Measurements from ENCODE around the gene SLC15A3. TPM values are rescaled to one million over a fixed set of nuclear protein-coding genes. Genes with fewer than 3 reads are reported as not detected.

Gene SLC15A3
- total and polyA plus RNA-seq, 2 experiments from 2014 or later = 14.2 to 15.8 TPM

DNA sequence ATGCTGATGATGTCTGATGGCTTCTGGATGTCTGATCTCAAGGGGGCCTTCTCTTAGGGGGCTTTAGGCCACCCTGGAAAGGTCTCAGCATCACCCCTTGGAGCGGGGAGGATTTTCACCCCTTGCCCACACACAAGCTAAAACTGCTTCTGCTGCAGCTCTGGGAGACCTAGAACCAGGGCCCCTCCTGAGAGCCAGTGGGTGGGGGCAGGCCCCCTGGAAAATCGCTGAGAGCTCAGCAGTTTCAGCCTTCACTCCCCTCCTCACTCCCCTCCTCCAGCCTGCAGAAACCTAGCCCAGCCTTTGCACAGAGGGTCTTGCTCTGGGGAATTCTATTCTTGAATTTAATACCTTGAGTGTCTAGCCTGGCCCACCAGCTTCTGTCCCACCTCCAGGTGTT, 36.7 kb upstream of the SLC15A3 start:
- ATAC-seq (no peak), DNase-seq (ENCODE audit: low spot score) (no peak)
- H3K9me2 ChIP-seq (ENCODE audit: insufficient read depth) = no peaks in the 10 kb centered on the region
- no peaks in the 10 kb centered on the region for H3K27me3 ChIP-seq (ENCODE audit: insufficient read depth)
- no peaks in the 10 kb centered on the region for H3K4me1 ChIP-seq (ENCODE audit: insufficient read depth)
- H3F3A ChIP-seq (replicated peaks; ENCODE audit: low read depth) = no peaks in the 10 kb centered on the region
- Mint-ChIP-seq H3K4me3 (no peak overlapping the region), H3K36me3 (ENCODE audit: low read depth) (no peaks in the 10 kb centered on the region), H3K27ac (no peak overlapping the region), H3K27me3 (ENCODE audit: insufficient read depth, low read depth, poor library complexity) (no peaks in the 10 kb centered on the region), H3K9me3 (no peaks in the 10 kb centered on the region), H3K4me1 (no peaks in the 10 kb centered on the region)
- H3K4me2 ChIP-seq = no peak overlapping the region
- TF ChIP-seq POLR2AphosphoS5 (IDR thresholded peaks at IDR 0.05; ENCODE audit: low read depth) (no peak), EZH2 (IDR thresholded peaks at IDR 0.05; ENCODE audit: low read depth, unreplicated experiment) (no peak), ZNF331 (CRISPR knock-in tag; IDR thresholded peaks at IDR 0.05; ENCODE audit: low read depth) (no peak), EZH2phosphoT487 (IDR thresholded peaks at IDR 0.05; ENCODE audit: unreplicated experiment) (no peak), CTCF (conservative IDR thresholded peaks at IDR 0.05; ENCODE audit: low read depth in 2 of 2) (no peak), CREB1 (CRISPR knock-in tag; IDR thresholded peaks at IDR 0.05; ENCODE audit: low read depth) (no peak), STAT1 (IDR thresholded peaks at IDR 0.05; ENCODE audit: unreplicated experiment) (no peak)
- TF ChIP-seq, protein P1, sequence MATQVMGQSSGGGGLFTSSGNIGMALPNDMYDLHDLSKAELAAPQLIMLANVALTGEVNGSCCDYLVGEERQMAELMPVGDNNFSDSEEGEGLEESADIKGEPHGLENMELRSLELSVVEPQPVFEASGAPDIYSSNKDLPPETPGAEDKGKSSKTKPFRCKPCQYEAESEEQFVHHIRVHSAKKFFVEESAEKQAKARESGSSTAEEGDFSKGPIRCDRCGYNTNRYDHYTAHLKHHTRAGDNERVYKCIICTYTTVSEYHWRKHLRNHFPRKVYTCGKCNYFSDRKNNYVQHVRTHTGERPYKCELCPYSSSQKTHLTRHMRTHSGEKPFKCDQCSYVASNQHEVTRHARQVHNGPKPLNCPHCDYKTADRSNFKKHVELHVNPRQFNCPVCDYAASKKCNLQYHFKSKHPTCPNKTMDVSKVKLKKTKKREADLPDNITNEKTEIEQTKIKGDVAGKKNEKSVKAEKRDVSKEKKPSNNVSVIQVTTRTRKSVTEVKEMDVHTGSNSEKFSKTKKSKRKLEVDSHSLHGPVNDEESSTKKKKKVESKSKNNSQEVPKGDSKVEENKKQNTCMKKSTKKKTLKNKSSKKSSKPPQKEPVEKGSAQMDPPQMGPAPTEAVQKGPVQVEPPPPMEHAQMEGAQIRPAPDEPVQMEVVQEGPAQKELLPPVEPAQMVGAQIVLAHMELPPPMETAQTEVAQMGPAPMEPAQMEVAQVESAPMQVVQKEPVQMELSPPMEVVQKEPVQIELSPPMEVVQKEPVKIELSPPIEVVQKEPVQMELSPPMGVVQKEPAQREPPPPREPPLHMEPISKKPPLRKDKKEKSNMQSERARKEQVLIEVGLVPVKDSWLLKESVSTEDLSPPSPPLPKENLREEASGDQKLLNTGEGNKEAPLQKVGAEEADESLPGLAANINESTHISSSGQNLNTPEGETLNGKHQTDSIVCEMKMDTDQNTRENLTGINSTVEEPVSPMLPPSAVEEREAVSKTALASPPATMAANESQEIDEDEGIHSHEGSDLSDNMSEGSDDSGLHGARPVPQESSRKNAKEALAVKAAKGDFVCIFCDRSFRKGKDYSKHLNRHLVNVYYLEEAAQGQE (IDR thresholded peaks at IDR 0.05; ENCODE audit: unreplicated experiment) = no peak
- TF ChIP-seq, protein P2, sequence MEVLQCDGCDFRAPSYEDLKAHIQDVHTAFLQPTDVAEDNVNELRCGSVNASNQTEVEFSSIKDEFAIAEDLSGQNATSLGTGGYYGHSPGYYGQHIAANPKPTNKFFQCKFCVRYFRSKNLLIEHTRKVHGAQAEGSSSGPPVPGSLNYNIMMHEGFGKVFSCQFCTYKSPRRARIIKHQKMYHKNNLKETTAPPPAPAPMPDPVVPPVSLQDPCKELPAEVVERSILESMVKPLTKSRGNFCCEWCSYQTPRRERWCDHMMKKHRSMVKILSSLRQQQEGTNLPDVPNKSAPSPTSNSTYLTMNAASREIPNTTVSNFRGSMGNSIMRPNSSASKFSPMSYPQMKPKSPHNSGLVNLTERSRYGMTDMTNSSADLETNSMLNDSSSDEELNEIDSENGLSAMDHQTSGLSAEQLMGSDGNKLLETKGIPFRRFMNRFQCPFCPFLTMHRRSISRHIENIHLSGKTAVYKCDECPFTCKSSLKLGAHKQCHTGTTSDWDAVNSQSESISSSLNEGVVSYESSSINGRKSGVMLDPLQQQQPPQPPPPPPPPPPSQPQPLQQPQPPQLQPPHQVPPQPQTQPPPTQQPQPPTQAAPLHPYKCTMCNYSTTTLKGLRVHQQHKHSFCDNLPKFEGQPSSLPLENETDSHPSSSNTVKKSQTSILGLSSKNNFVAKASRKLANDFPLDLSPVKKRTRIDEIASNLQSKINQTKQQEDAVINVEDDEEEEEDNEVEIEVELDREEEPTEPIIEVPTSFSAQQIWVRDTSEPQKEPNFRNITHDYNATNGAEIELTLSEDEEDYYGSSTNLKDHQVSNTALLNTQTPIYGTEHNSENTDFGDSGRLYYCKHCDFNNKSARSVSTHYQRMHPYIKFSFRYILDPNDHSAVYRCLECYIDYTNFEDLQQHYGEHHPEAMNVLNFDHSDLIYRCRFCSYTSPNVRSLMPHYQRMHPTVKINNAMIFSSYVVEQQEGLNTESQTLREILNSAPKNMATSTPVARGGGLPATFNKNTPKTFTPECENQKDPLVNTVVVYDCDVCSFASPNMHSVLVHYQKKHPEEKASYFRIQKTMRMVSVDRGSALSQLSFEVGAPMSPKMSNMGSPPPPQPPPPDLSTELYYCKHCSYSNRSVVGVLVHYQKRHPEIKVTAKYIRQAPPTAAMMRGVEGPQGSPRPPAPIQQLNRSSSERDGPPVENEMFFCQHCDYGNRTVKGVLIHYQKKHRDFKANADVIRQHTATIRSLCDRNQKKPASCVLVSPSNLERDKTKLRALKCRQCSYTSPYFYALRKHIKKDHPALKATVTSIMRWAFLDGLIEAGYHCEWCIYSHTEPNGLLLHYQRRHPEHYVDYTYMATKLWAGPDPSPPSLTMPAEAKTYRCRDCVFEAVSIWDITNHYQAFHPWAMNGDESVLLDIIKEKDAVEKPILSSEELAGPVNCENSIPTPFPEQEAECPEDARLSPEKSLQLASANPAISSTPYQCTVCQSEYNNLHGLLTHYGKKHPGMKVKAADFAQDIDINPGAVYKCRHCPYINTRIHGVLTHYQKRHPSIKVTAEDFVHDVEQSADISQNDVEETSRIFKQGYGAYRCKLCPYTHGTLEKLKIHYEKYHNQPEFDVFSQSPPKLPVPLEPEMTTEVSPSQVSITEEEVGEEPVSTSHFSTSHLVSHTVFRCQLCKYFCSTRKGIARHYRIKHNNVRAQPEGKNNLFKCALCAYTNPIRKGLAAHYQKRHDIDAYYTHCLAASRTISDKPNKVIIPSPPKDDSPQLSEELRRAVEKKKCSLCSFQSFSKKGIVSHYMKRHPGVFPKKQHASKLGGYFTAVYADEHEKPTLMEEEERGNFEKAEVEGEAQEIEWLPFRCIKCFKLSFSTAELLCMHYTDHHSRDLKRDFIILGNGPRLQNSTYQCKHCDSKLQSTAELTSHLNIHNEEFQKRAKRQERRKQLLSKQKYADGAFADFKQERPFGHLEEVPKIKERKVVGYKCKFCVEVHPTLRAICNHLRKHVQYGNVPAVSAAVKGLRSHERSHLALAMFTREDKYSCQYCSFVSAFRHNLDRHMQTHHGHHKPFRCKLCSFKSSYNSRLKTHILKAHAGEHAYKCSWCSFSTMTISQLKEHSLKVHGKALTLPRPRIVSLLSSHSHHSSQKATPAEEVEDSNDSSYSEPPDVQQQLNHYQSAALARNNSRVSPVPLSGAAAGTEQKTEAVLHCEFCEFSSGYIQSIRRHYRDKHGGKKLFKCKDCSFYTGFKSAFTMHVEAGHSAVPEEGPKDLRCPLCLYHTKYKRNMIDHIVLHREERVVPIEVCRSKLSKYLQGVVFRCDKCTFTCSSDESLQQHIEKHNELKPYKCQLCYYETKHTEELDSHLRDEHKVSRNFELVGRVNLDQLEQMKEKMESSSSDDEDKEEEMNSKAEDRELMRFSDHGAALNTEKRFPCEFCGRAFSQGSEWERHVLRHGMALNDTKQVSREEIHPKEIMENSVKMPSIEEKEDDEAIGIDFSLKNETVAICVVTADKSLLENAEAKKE (CRISPR knock-in tag; IDR thresholded peaks at IDR 0.05) = no peak
- no peak overlapping the region for H3K27ac ChIP-seq (ENCODE audit: low read depth)
- H3K36me3 ChIP-seq (ENCODE audit: insufficient read depth) = no peaks in the 10 kb centered on the region
- H3K79me2 ChIP-seq (replicated peaks; ENCODE audit: insufficient read depth) = no peaks in the 10 kb centered on the region
- no peak overlapping the region for H3K4me3 ChIP-seq
- H2AFZ ChIP-seq = no peak overlapping the region
- H4K20me1 ChIP-seq (replicated peaks; ENCODE audit: insufficient read depth) = no peaks in the 10 kb centered on the region
